Sigmoid colon (tissue), 4 donors: ENCODE measurements around the gene LRRTM4.

Experiments used
- EP300 ChIP-seq, 4 donors: sonication (generic); formaldehyde crosslinking; IDR thresholded peaks; one replicate each; pipeline ENCODE4 v1.6.1; 2017; ENCODE audit warnings: antibody characterized with exemption in 4 of 4
- POLR2A ChIP-seq, 2 donors: fragments of 450-650 bp; IDR thresholded peaks; one replicate each; pipeline ENCODE4 v1.6.1; 2016; ENCODE audit warnings: antibody characterized with exemption in 2 of 2, mild to moderate bottlenecking in 2 of 2, moderate library complexity in 2 of 2
- TF ChIP-seq, protein P1 (sequence below), 4 experiments: fragments of 450-650 bp in 3 of 4; fragments of 200-600 bp in 1 of 4; IDR thresholded peaks; one replicate each; pipeline ENCODE4 v1.5.1; 2016 to 2019; ENCODE audit warnings: antibody characterized with exemption in 4 of 4, mild to moderate bottlenecking in 3 of 4, moderate library complexity in 2 of 4

DNA sequence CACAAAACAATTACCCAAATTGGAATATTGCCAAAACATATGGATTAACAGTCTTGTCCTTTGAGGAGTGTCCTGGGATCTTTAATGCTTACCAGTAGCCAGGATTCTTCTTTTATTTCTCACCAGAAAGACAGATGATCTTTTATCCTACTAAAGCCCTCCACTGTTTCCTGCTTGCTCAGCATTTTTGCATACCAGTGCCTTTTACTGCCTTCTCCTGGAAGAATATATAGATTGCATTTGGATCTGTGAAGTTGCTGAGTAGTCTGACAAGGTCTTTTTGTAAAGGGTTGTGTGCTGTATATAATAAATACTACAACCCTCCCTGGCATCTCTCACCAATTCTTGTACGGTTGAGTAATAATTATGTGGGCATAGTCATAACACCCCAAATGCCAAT lies 652.2 kb downstream of the LRRTM4 start:
- TF ChIP-seq, protein P1, sequence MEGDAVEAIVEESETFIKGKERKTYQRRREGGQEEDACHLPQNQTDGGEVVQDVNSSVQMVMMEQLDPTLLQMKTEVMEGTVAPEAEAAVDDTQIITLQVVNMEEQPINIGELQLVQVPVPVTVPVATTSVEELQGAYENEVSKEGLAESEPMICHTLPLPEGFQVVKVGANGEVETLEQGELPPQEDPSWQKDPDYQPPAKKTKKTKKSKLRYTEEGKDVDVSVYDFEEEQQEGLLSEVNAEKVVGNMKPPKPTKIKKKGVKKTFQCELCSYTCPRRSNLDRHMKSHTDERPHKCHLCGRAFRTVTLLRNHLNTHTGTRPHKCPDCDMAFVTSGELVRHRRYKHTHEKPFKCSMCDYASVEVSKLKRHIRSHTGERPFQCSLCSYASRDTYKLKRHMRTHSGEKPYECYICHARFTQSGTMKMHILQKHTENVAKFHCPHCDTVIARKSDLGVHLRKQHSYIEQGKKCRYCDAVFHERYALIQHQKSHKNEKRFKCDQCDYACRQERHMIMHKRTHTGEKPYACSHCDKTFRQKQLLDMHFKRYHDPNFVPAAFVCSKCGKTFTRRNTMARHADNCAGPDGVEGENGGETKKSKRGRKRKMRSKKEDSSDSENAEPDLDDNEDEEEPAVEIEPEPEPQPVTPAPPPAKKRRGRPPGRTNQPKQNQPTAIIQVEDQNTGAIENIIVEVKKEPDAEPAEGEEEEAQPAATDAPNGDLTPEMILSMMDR (IDR thresholded peaks at IDR 0.05): no peak
- TF ChIP-seq POLR2A (IDR thresholded peaks at IDR 0.05) (no peak), EP300 (IDR thresholded peaks at IDR 0.05) (no peak)
